ENCODE data around the gene TENM3.

The TENM3 gene

GRCh38 chr4:182521011-182521410 lies 277.8 kb downstream of the TENM3 start:
- Histone ChIP-seq H3K27me3 (ENCODE audit: insufficient read depth, low read length, poor library complexity) (no peaks in the 10 kb centered on the region), H3K36me3 (ENCODE audit: insufficient read depth, low read length) (no peaks in the 10 kb centered on the region), H3K79me2 (ENCODE audit: insufficient read depth, low read length) (no peaks in the 10 kb centered on the region), H3K27ac (ENCODE audit: low read length) (no peak overlapping the region), H3K4me2 (ENCODE audit: insufficient read depth, low read length) (no peak overlapping the region), H3K9ac (ENCODE audit: low read depth, low read length) (no peak overlapping the region), H2AFZ (ENCODE audit: low read depth, low read length) (no peak overlapping the region), H3K4me1 (ENCODE audit: insufficient read depth, low read length) (no peaks in the 10 kb centered on the region), H4K20me1 (ENCODE audit: insufficient read depth, low read length) (no peaks in the 10 kb centered on the region), H3K9me3 (ENCODE audit: insufficient read depth, low read length, severe bottlenecking) (no peaks in the 10 kb centered on the region), H3K4me3 (ENCODE audit: low read depth in 1 of 2, low read length in 2 of 2) (no peak overlapping the region)
- ATAC-seq (ENCODE audit: insufficient read depth, low read depth) (no peak), DNase-seq (no peak)
- no peak for TF ChIP-seq CTCF (IDR thresholded peaks at IDR 0.05; ENCODE audit: borderline replicate concordance, extremely low read depth, low read length, poor library complexity, severe bottlenecking)
- no peak for TF ChIP-seq EZH2 (IDR thresholded peaks at IDR 0.05; ENCODE audit: borderline replicate concordance, low read depth, low read length, severe bottlenecking)

GRCh38 chr4:182528819-182529218 lies 285.6 kb downstream of the TENM3 start:
- H3K4me3 ChIP-seq (ENCODE audit: low read depth in 1 of 2, low read length in 2 of 2), result no peak overlapping the region

GRCh38 chr4:182530451-182530850 lies 287.2 kb downstream of the TENM3 start:
- H3K4me3 ChIP-seq (ENCODE audit: low read depth in 1 of 2, low read length in 2 of 2), result no peak overlapping the region
- no peaks in the 10 kb centered on the region for H3K36me3 ChIP-seq (ENCODE audit: insufficient read depth, low read length)
- no peaks in the 10 kb centered on the region for H3K9me3 ChIP-seq (ENCODE audit: insufficient read depth, low read length, severe bottlenecking)
- H3K4me2 ChIP-seq (ENCODE audit: insufficient read depth, low read length), result no peak overlapping the region
- H4K20me1 ChIP-seq (ENCODE audit: insufficient read depth, low read length), result no peaks in the 10 kb centered on the region
- H3K79me2 ChIP-seq (ENCODE audit: insufficient read depth, low read length), result no peaks in the 10 kb centered on the region
- H3K4me1 ChIP-seq (ENCODE audit: insufficient read depth, low read length), result no peaks in the 10 kb centered on the region
- no peak for TF ChIP-seq CTCF (IDR thresholded peaks at IDR 0.05; ENCODE audit: borderline replicate concordance, extremely low read depth, low read length, poor library complexity, severe bottlenecking)
- TF ChIP-seq EZH2 (IDR thresholded peaks at IDR 0.05; ENCODE audit: borderline replicate concordance, low read depth, low read length, severe bottlenecking), result no peak
- no peak overlapping the region for H2AFZ ChIP-seq (ENCODE audit: low read depth, low read length)
- H3K27me3 ChIP-seq (ENCODE audit: insufficient read depth, low read length, poor library complexity), result no peaks in the 10 kb centered on the region
- ATAC-seq (ENCODE audit: insufficient read depth, low read depth), result no peak
- no peak overlapping the region for H3K9ac ChIP-seq (ENCODE audit: low read depth, low read length)
- H3K27ac ChIP-seq (ENCODE audit: low read length), result no peak overlapping the region
- DNase-seq, result no peak

More at GRCh38 chr4:182528819-182529218, 285.6 kb downstream of the TENM3 start:
- no peaks in the 10 kb centered on the region for H3K36me3 ChIP-seq (ENCODE audit: insufficient read depth, low read length)
- H3K9me3 ChIP-seq (ENCODE audit: insufficient read depth, low read length, severe bottlenecking), result no peaks in the 10 kb centered on the region
- DNase-seq (no peak), ATAC-seq (ENCODE audit: insufficient read depth, low read depth) (no peak)
- H4K20me1 ChIP-seq (ENCODE audit: insufficient read depth, low read length), result no peaks in the 10 kb centered on the region
- H3K27ac ChIP-seq (ENCODE audit: low read length), result no peak overlapping the region
- H2AFZ ChIP-seq (ENCODE audit: low read depth, low read length), result no peak overlapping the region
- H3K4me2 ChIP-seq (ENCODE audit: insufficient read depth, low read length), result no peak overlapping the region
- H3K9ac ChIP-seq (ENCODE audit: low read depth, low read length), result no peak overlapping the region
- TF ChIP-seq CTCF (IDR thresholded peaks at IDR 0.05; ENCODE audit: borderline replicate concordance, extremely low read depth, low read length, poor library complexity, severe bottlenecking) (no peak), EZH2 (IDR thresholded peaks at IDR 0.05; ENCODE audit: borderline replicate concordance, low read depth, low read length, severe bottlenecking) (no peak)
- H3K4me1 ChIP-seq (ENCODE audit: insufficient read depth, low read length), result no peaks in the 10 kb centered on the region
- no peaks in the 10 kb centered on the region for H3K27me3 ChIP-seq (ENCODE audit: insufficient read depth, low read length, poor library complexity)
- no peaks in the 10 kb centered on the region for H3K79me2 ChIP-seq (ENCODE audit: insufficient read depth, low read length)
